HG02852 (cell line): ENCODE results near the gene PHF21B.
"Not testable (repeated sequence)": the region's sequence is repeated elsewhere in the genome, so short reads cannot be mapped to it uniquely, and the experiment has no call there.

Experiments used
- ATAC-seq: cut with Tn5 transposase; IDR thresholded peaks from one replicate; pipeline ENCODE4 v1.9.1; 2021; ENCODE audit warnings: mild to moderate bottlenecking, moderate library complexity; ENCODE audit not compliant: unreplicated experiment

PHF21B gene

GRCh38 chr22:44963832-44964721 is 45.7 kb downstream of the PHF21B start:
- no peak for ATAC-seq

- no peak for ATAC-seq
Measured at GRCh38 chr22:44962741-44963454, 46.9 kb downstream of the PHF21B start.

- not testable (repeated sequence) for ATAC-seq
Measured at GRCh38 chr22:44961682-44962081, 48.1 kb downstream of the PHF21B start.

GRCh38 chr22:44956840-44957767 is 52.7 kb downstream of the PHF21B start:
- ATAC-seq = no peak

- peak; percentile 54 for ATAC-seq
Measured at GRCh38 chr22:44955102-44955501, 54.7 kb downstream of the PHF21B start.

GRCh38 chr22:44954149-44954548 is 55.7 kb downstream of the PHF21B start:
- no peak for ATAC-seq

GRCh38 chr22:44952863-44953746 is 56.7 kb downstream of the PHF21B start:
- no peak for ATAC-seq

- no peak for ATAC-seq
Measured at GRCh38 chr22:44951510-44951816, 58.3 kb downstream of the PHF21B start.

GRCh38 chr22:44950806-44951509 is 58.8 kb downstream of the PHF21B start:
- ATAC-seq = no peak

- ATAC-seq = no peak
Measured at GRCh38 chr22:44947846-44948245, 62.0 kb downstream of the PHF21B start.

- ATAC-seq = no peak
Measured at GRCh38 chr22:44947049-44947448, 62.8 kb downstream of the PHF21B start.

GRCh38 chr22:44944883-44945601 is 64.8 kb downstream of the PHF21B start:
- ATAC-seq = no peak

GRCh38 chr22:44943701-44944324 is 66.0 kb downstream of the PHF21B start:
- no peak for ATAC-seq

GRCh38 chr22:44942979-44943700 is 66.7 kb downstream of the PHF21B start:
- no peak for ATAC-seq

- ATAC-seq = no peak
Measured at GRCh38 chr22:44942056-44942455, 67.7 kb downstream of the PHF21B start.

- ATAC-seq = no peak
Measured at GRCh38 chr22:44941207-44941606, 68.6 kb downstream of the PHF21B start.

GRCh38 chr22:44940130-44940529 is 69.7 kb downstream of the PHF21B start:
- ATAC-seq = no peak

- ATAC-seq = no peak
Measured at GRCh38 chr22:44939451-44939850, 70.4 kb downstream of the PHF21B start.
